ENCODE results near the gene KANSL3.

- TF ChIP-seq EZH2 (IDR thresholded peaks at IDR 0.05; ENCODE audit: low read length): no peak
- TF ChIP-seq, protein P1, sequence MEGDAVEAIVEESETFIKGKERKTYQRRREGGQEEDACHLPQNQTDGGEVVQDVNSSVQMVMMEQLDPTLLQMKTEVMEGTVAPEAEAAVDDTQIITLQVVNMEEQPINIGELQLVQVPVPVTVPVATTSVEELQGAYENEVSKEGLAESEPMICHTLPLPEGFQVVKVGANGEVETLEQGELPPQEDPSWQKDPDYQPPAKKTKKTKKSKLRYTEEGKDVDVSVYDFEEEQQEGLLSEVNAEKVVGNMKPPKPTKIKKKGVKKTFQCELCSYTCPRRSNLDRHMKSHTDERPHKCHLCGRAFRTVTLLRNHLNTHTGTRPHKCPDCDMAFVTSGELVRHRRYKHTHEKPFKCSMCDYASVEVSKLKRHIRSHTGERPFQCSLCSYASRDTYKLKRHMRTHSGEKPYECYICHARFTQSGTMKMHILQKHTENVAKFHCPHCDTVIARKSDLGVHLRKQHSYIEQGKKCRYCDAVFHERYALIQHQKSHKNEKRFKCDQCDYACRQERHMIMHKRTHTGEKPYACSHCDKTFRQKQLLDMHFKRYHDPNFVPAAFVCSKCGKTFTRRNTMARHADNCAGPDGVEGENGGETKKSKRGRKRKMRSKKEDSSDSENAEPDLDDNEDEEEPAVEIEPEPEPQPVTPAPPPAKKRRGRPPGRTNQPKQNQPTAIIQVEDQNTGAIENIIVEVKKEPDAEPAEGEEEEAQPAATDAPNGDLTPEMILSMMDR (optimal IDR thresholded peaks at IDR 0.05 in 1 of 3, IDR thresholded peaks at IDR 0.05 in 1 of 3, conservative IDR thresholded peaks at IDR 0.05 in 1 of 3; ENCODE audit: extremely low read depth in 1 of 3, insufficient read depth in 2 of 3, low read length in 3 of 3): no peak
Measured at GRCh38 chr2:96564563-96564962, 73.5 kb downstream of the KANSL3 start.
